Mucosa of descending colon (tissue), 3 donors: ENCODE measurements around the gene PTGDR. TPM values are rescaled to one million over a fixed set of nuclear protein-coding genes. Genes with fewer than 3 reads are reported as not detected.

ENCODE experiments used
- ATAC-seq: fragments of 200-7000 bp; cut with Tn5 transposase; one replicate; pipeline ENCODE4 v1.9.1; 2020; ENCODE audit warnings: mild to moderate bottlenecking, moderate library complexity
- DNase-seq, 3 donors: peaks; one replicate each; pipeline ENCODE4 v3.0.0-alpha.2; 2020
- H3K36me3 ChIP-seq: fragments of 200-600 bp; one replicate; pipeline ENCODE4 v1.8.0; 2021; ENCODE audit warnings: low read depth, mild to moderate bottlenecking
- H3K4me1 ChIP-seq: fragments of 200-600 bp; one replicate; pipeline ENCODE4 v1.8.0; 2021; ENCODE audit warnings: low read depth, mild to moderate bottlenecking
- H3K4me3 ChIP-seq: fragments of 200-600 bp; one replicate; pipeline ENCODE4 v1.8.0; 2021; ENCODE audit warnings: mild to moderate bottlenecking
- H3K9me3 ChIP-seq: fragments of 200-600 bp; one replicate; pipeline ENCODE4 v1.8.0; 2021; ENCODE audit warnings: mild to moderate bottlenecking
- CTCF ChIP-seq: fragments of 200-600 bp; IDR thresholded peaks from one replicate; pipeline ENCODE4 v1.8.0; 2022; ENCODE audit warnings: antibody characterized with exemption, mild to moderate bottlenecking
- intact Hi-C, 2 donors: fragments of 100-400 bp; cut with DNase I in 1 of 2; cut with micrococcal nuclease in 1 of 2; formaldehyde crosslinking; loops; one replicate each; pipeline versions ENCODE4 v1.11.0 to v1.11.1; 2022; cut with DNase I, micrococcal nuclease
- total RNA-seq, 3 donors: library from RNA; stranded (reverse); fragmentation: NEBNext Ultra II Directional in 2 of 3; extraction: Animal tissue kit (Norgen Biotek cat#: 25700) in 2 of 3; gene quantifications; one replicate each; pipeline versions ENCODE4 v1.2.1 to v1.2.4, GENCODE V29; 2021 to 2023
- donor health status: DM: no; HTN: no; CAD: no; lungs with moderate emphysema.
- donor health status: DM: no; HTN: no; CAD: no.
- donor health status: DM: no; HTN: yes; CAD: no.

PTGDR gene
- total RNA-seq, 3 donors from 2014 or later, result 10.0 to 23.7 (median 20.9) TPM

DNA sequence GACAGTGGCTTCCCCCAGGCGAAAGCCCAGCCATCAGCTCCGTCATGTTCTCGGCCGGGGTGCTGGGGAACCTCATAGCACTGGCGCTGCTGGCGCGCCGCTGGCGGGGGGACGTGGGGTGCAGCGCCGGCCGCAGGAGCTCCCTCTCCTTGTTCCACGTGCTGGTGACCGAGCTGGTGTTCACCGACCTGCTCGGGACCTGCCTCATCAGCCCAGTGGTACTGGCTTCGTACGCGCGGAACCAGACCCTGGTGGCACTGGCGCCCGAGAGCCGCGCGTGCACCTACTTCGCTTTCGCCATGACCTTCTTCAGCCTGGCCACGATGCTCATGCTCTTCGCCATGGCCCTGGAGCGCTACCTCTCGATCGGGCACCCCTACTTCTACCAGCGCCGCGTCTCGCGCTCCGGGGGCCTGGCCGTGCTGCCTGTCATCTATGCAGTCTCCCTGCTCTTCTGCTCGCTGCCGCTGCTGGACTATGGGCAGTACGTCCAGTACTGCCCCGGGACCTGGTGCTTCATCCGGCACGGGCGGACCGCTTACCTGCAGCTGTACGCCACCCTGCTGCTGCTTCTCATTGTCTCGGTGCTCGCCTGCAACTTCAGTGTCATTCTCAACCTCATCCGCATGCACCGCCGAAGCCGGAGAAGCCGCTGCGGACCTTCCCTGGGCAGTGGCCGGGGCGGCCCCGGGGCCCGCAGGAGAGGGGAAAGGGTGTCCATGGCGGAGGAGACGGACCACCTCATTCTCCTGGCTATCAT, 47.3 kb downstream of the PTGDR start:
- Histone ChIP-seq H3K9me3 (no peaks in the 10 kb centered on the region), H3K36me3 (no peaks in the 10 kb centered on the region), H3K4me1 (peaks cover 10% of the 10 kb centered on the region), H3K4me3 (peak overlapping the region; percentile 38)
- no peak for TF ChIP-seq CTCF
- ATAC-seq (peak; percentile 42), DNase-seq (peak; percentile 35 to 72 (median 61))
- intact Hi-C loops, result no loop called here

GRCh38 chr14:52315355-52315718, 47.8 kb downstream of the PTGDR start:
- Histone ChIP-seq H3K4me1 (peaks cover 10% of the 10 kb centered on the region), H3K4me3 (peak overlapping the region; percentile 38), H3K36me3 (no peaks in the 10 kb centered on the region), H3K9me3 (no peaks in the 10 kb centered on the region)
- DNase-seq (peak in 1 of 3 donors; percentile 26), ATAC-seq (peak; percentile 32)
- TF ChIP-seq CTCF, result no peak
- intact Hi-C loops, result no loop called here

DNA sequence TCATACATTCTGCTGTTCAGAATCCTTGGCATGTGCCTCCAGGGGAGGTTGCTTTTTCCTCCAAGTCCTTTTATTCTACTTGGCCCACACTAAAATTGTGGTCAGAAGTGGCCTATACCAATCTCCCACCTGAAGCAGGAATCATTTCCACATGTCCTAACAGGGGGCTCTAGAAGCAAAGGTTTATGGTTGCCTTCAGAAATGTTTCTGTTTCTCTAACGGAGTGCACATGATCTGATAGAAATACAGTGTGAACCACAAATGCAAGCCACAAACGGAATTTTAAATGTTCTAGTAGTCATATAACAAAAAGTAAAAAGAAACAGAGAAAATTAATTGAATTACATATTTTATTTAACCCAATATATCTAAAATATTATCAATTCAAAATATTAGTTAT, 50.6 kb downstream of the PTGDR start:
- TF ChIP-seq CTCF, result no peak
- H3K36me3 ChIP-seq, result no peaks in the 10 kb centered on the region
- peaks cover 8% of the 10 kb centered on the region for H3K9me3 ChIP-seq
- no peak for ATAC-seq
- no peak for DNase-seq
- intact Hi-C loops, result no loop called here
- H3K4me1 ChIP-seq, result peaks cover 7% of the 10 kb centered on the region
- H3K4me3 ChIP-seq, result peak overlapping the region; percentile 1

- ATAC-seq (no peak), DNase-seq (no peak)
- Histone ChIP-seq H3K4me1 (no peaks in the 10 kb centered on the region), H3K9me3 (peaks cover 10% of the 10 kb centered on the region), H3K36me3 (no peaks in the 10 kb centered on the region), H3K4me3 (no peak overlapping the region)
- intact Hi-C loops, result no loop called here
- no peak for TF ChIP-seq CTCF
Observed at GRCh38 chr14:52318826-52319645, 51.5 kb downstream of the PTGDR start.

GRCh38 chr14:52319919-52320318, 52.4 kb downstream of the PTGDR start:
- ATAC-seq, result no peak
- H3K36me3 ChIP-seq, result no peaks in the 10 kb centered on the region
- no peaks in the 10 kb centered on the region for H3K4me1 ChIP-seq
- no peak overlapping the region for H3K4me3 ChIP-seq
- intact Hi-C loops, result no loop called here
- DNase-seq, result no peak
- peaks cover 10% of the 10 kb centered on the region for H3K9me3 ChIP-seq
- no peak for TF ChIP-seq CTCF
